Suprapubic skin (tissue), 3 donors: ENCODE data around the gene GABRA1.

Experiments
- POLR2AphosphoS5 ChIP-seq, 3 donors: sonication (generic); formaldehyde crosslinking; IDR thresholded peaks; one replicate each; pipeline ENCODE4 v1.6.1; 2017; ENCODE audit warnings: antibody characterized with exemption in 3 of 3
- TF ChIP-seq, protein P1 (sequence below), 2 donors: fragments of 200-600 bp in 1 of 2; fragments of 450-650 bp in 1 of 2; sonication (generic) in 1 of 2; IDR thresholded peaks; one replicate each; pipeline ENCODE4 v1.5.1; 2016 to 2019; ENCODE audit warnings: antibody characterized with exemption in 2 of 2, mild to moderate bottlenecking in 1 of 2, moderate library complexity in 1 of 2

DNA sequence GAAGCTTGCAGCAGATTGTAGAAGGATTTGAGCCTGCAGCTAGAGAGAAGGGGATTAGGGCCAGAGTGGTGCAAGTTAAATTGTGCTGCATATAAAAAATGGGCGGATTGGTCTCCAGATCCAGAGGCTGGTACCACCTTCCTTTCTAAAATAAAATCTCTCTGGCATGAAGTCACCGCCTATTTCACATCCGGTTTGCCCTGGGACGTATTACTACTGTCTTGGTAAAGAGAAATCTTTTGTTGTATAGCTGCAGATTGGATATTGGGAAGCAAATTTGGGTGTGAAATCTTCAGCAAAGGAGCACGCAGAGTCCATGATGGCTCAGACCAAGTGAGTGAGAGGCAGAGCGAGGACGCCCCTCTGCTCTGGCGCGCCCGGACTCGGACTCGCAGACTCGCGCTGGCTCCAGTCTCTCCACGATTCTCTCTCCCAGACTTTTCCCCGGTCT lies at the start of gene GABRA1:
- TF ChIP-seq, protein P1, sequence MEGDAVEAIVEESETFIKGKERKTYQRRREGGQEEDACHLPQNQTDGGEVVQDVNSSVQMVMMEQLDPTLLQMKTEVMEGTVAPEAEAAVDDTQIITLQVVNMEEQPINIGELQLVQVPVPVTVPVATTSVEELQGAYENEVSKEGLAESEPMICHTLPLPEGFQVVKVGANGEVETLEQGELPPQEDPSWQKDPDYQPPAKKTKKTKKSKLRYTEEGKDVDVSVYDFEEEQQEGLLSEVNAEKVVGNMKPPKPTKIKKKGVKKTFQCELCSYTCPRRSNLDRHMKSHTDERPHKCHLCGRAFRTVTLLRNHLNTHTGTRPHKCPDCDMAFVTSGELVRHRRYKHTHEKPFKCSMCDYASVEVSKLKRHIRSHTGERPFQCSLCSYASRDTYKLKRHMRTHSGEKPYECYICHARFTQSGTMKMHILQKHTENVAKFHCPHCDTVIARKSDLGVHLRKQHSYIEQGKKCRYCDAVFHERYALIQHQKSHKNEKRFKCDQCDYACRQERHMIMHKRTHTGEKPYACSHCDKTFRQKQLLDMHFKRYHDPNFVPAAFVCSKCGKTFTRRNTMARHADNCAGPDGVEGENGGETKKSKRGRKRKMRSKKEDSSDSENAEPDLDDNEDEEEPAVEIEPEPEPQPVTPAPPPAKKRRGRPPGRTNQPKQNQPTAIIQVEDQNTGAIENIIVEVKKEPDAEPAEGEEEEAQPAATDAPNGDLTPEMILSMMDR (IDR thresholded peaks at IDR 0.05), result no peak
- no peak for TF ChIP-seq POLR2AphosphoS5 (IDR thresholded peaks at IDR 0.05)
